ENCODE measurements around the gene NPAT.

The NPAT gene

GRCh38 chr11:108222574-108223347, at the start of gene NPAT, which contains the start of gene ATM:
Gene NPAT (minus strand): TSS chr11:108222638. CDS start chr11:108222536, 102 bp downstream.
Gene ATM (plus strand): TSS chr11:108223067. CDS start chr11:108227625, 4,558 bp downstream.
- peak; percentile 100 for DNase-seq (ENCODE audit: low spot score)

- DNase-seq (ENCODE audit: low spot score) = no peak
These were observed 47.1 kb upstream of the NPAT start for GRCh38 chr11:108269583-108269982.

- no peak for DNase-seq (ENCODE audit: low spot score)
These were observed 30.7 kb upstream of the NPAT start for GRCh38 chr11:108253176-108253575.

- DNase-seq (ENCODE audit: low spot score) = no peak
These were observed 24.4 kb upstream of the NPAT start for GRCh38 chr11:108246885-108247284.

- no peak for DNase-seq (ENCODE audit: low spot score)
These were observed 23.9 kb upstream of the NPAT start for GRCh38 chr11:108246308-108246707.

- DNase-seq (ENCODE audit: low spot score) = no peak
These were observed 20.0 kb upstream of the NPAT start for GRCh38 chr11:108242422-108242821.

- no peak for DNase-seq (ENCODE audit: low spot score)
These were observed 19.0 kb upstream of the NPAT start for GRCh38 chr11:108241330-108242037.

- no peak for DNase-seq (ENCODE audit: low spot score)
These were observed 16.6 kb upstream of the NPAT start for GRCh38 chr11:108239076-108239475.

GRCh38 chr11:108237058-108237481, 14.6 kb upstream of the NPAT start:
- DNase-seq (ENCODE audit: low spot score) = no peak

GRCh38 chr11:108235633-108236032, 13.2 kb upstream of the NPAT start:
- DNase-seq (ENCODE audit: low spot score) = no peak

- DNase-seq (ENCODE audit: low spot score) = no peak
These were observed 12.8 kb upstream of the NPAT start for GRCh38 chr11:108235192-108235591.

GRCh38 chr11:108233277-108233945, 11.0 kb upstream of the NPAT start:
- no peak for DNase-seq (ENCODE audit: low spot score)

- DNase-seq (ENCODE audit: low spot score) = no peak
These were observed 5.8 kb upstream of the NPAT start for GRCh38 chr11:108228251-108228650.

GRCh38 chr11:108226036-108226435, 3.6 kb upstream of the NPAT start:
- DNase-seq (ENCODE audit: low spot score) = no peak

- DNase-seq (ENCODE audit: low spot score) = peak; percentile 60
These were observed 2.7 kb upstream of the NPAT start for GRCh38 chr11:108224911-108225786.

GRCh38 chr11:108224366-108224765, 1.9 kb upstream of the NPAT start:
- DNase-seq (ENCODE audit: low spot score) = peak; percentile 62

GRCh38 chr11:108223348-108224149, 1.1 kb upstream of the NPAT start:
- DNase-seq (ENCODE audit: low spot score) = peak; percentile 23

GRCh38 chr11:108221911-108222573, 396 bp downstream of the NPAT start:
- no peak for DNase-seq (ENCODE audit: low spot score)

GRCh38 chr11:108221371-108221770, 1.1 kb downstream of the NPAT start:
- peak; percentile 14 for DNase-seq (ENCODE audit: low spot score)

GRCh38 chr11:108220721-108221336, 1.6 kb downstream of the NPAT start:
- DNase-seq (ENCODE audit: low spot score) = no peak

Data from pons (tissue), 1 donor.